SK-N-SH (cell line): Measurements from ENCODE around the gene EDA2R.

Experiments
- CTCF ChIP-seq: fragments of 200-600 bp; sonication (generic); IDR thresholded peaks from 2 replicates; pipeline ENCODE4 v1.6.1; 2017; ENCODE audit warnings: antibody characterized with exemption, mild to moderate bottlenecking, moderate library complexity
- EP300 ChIP-seq, 2 experiments: IDR thresholded peaks; 2 replicates each; pipeline versions ENCODE4 v1.4.0 to v1.6.1; 2012; ENCODE audit warnings: borderline replicate concordance in 1 of 2, low read depth in 1 of 2, low read length in 1 of 2
- GABPA ChIP-seq: IDR thresholded peaks from 2 replicates; pipeline ENCODE4 v1.4.0; 2012; ENCODE audit warnings: low read depth, mild to moderate bottlenecking
- NFIC ChIP-seq: IDR thresholded peaks from 2 replicates; pipeline ENCODE4 v1.4.0; 2012; ENCODE audit warnings: borderline replicate concordance
- PBX3 ChIP-seq: IDR thresholded peaks from 2 replicates; pipeline ENCODE4; 2012
- RAD21 ChIP-seq: IDR thresholded peaks from 2 replicates; pipeline ENCODE4 v1.6.1; 2012; ENCODE audit warnings: mild to moderate bottlenecking, low read length
- SMC3 ChIP-seq: IDR thresholded peaks from 2 replicates; pipeline ENCODE4 v1.6.1; 2012; ENCODE audit warnings: low read depth, low read length, improper control_type of control experiment
- USF2 ChIP-seq: fragments of 150-350 bp; IDR thresholded peaks from 2 replicates; pipeline ENCODE4 v1.6.1; 2017; ENCODE audit warnings: antibody characterized with exemption, low read length, low read depth, borderline replicate concordance

DNA sequence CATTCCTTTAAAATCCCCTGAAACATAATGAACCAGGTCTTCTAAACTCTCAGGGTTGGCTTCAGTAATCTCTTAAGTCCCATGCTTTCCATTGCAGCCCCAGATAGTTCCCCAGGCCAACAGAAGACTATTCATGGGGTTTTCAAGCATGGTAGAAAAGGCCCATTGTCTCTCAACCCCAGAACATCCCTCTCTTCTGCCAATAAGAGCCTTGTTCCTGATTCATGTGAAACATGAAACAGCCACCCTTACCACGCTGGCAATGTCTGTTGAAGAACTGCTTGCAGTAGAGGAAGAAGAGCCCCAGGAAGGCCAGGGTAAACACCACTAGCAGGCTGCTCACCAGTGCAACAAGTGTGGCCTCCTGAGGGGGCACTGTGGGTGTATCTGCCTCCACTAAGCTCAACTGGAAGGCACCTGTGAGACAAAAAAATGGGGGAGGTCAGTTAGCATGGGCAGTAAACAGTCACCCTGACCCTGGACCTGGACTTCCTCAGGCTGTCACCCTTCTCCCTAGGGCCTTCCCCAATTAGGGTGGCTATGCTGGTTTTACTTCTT is 36.4 kb downstream of the EDA2R start:
- no peak for TF ChIP-seq RAD21
- TF ChIP-seq USF2: no peak
- no peak for TF ChIP-seq SMC3
- TF ChIP-seq EP300 (IDR thresholded peaks at IDR 0.05; ENCODE audit: borderline replicate concordance in 1 of 2, low read depth in 1 of 2, low read length in 1 of 2): no peak
- TF ChIP-seq CTCF: no peak
- TF ChIP-seq GABPA: no peak
- no peak for TF ChIP-seq PBX3
- no peak for TF ChIP-seq NFIC
